DOHH2 (cell line): Measurements from ENCODE around the gene KNDC1.

Experiments used
- H3F3A ChIP-seq: fragments of 200-600 bp; sonication (generic), shearing (Covaris generic); 2 replicates; pipeline ENCODE4 v1.6.0; 2016; ENCODE audit warnings: antibody characterized with exemption, mild to moderate bottlenecking; ENCODE audit not compliant: control insufficient read depth, insufficient read depth
- H3K27ac ChIP-seq: fragments of 200-600 bp; sonication (generic); 2 replicates; pipeline ENCODE4 v1.5.1; 2014; ENCODE audit warnings: low read depth, mild to moderate bottlenecking, low read length, moderate library complexity
- H3K27me3 ChIP-seq: fragments of 200-600 bp; sonication (generic); 2 replicates; pipeline ENCODE4 v1.6.1; 2014; ENCODE audit warnings: mild to moderate bottlenecking, low read length, mixed read lengths; ENCODE audit not compliant: control insufficient read depth
- H3K36me3 ChIP-seq: fragments of 200-600 bp; sonication (generic); 2 replicates; pipeline ENCODE4 v1.6.1; 2014; ENCODE audit warnings: mild to moderate bottlenecking, low read length, moderate library complexity, mixed read lengths; ENCODE audit not compliant: control insufficient read depth
- H3K4me1 ChIP-seq: fragments of 200-600 bp; sonication (generic); 2 replicates; pipeline ENCODE4 v1.6.1; 2014; ENCODE audit warnings: mild to moderate bottlenecking, low read length, mixed read lengths; ENCODE audit not compliant: control insufficient read depth
- H3K4me2 ChIP-seq: fragments of 200-600 bp; sonication (generic); 2 replicates; pipeline ENCODE4 v1.6.0; 2014; ENCODE audit warnings: mild to moderate bottlenecking, low read length, moderate library complexity
- H3K4me3 ChIP-seq: fragments of 200-600 bp; sonication (generic); 2 replicates; pipeline ENCODE4 v1.5.1; 2014; ENCODE audit warnings: mild to moderate bottlenecking, low read length, mixed read lengths
- H3K79me2 ChIP-seq: fragments of 200-600 bp; sonication (generic); 2 replicates; pipeline ENCODE4 v1.6.1; 2014; ENCODE audit warnings: mild to moderate bottlenecking, low read length, mixed read lengths; ENCODE audit not compliant: control insufficient read depth
- H3K9me2 ChIP-seq: fragments of 200-600 bp; sonication (generic); replicated peaks from 2 replicates; pipeline ENCODE4 v1.6.1; 2014; ENCODE audit warnings: mild to moderate bottlenecking, low read length, mixed read lengths; ENCODE audit not compliant: control insufficient read depth
- H3K9me3 ChIP-seq: fragments of 200-600 bp; sonication (generic); 2 replicates; pipeline ENCODE4 v1.6.1; 2014; ENCODE audit warnings: antibody characterized with exemption, low read length, mixed read lengths; ENCODE audit not compliant: control insufficient read depth, insufficient read depth
- H4K20me1 ChIP-seq: fragments of 200-600 bp; sonication (generic); 2 replicates; pipeline ENCODE4 v1.6.0; 2014; ENCODE audit warnings: low read depth, mild to moderate bottlenecking, antibody characterized with exemption, low read length, moderate library complexity; ENCODE audit not compliant: control insufficient read depth, insufficient read depth
- CTCF ChIP-seq: fragments of 200-600 bp; sonication (generic); IDR thresholded peaks from one replicate; pipeline ENCODE4 v1.5.1; 2014; ENCODE audit warnings: antibody characterized with exemption, mild to moderate bottlenecking, low read depth, low read length; ENCODE audit not compliant: poor library complexity, severe bottlenecking
- EZH2phosphoT487 ChIP-seq: fragments of 200-600 bp; sonication (generic); IDR thresholded peaks from 2 replicates; pipeline ENCODE4 v1.6.1; 2017; ENCODE audit warnings: borderline replicate concordance, mild to moderate bottlenecking, antibody characterized with exemption, low read length, moderate library complexity, mixed read lengths

KNDC1 gene

GRCh38 chr10:133212853-133213494 lies 53.0 kb downstream of the KNDC1 start:
- Histone ChIP-seq H3K9me2 (no peaks in the 10 kb centered on the region), H3K4me3 (no peak overlapping the region), H3K79me2 (no peaks in the 10 kb centered on the region), H3K36me3 (no peaks in the 10 kb centered on the region), H4K20me1 (no peaks in the 10 kb centered on the region), H3K27me3 (no peaks in the 10 kb centered on the region), H3K27ac (no peak overlapping the region), H3F3A (no peaks in the 10 kb centered on the region), H3K4me2 (no peak overlapping the region), H3K4me1 (no peaks in the 10 kb centered on the region), H3K9me3 (peaks cover 18% of the 10 kb centered on the region)
- TF ChIP-seq CTCF (no peak), EZH2phosphoT487 (no peak)

- no peak overlapping the region for H3K4me2 ChIP-seq
- no peaks in the 10 kb centered on the region for H3K79me2 ChIP-seq
- no peaks in the 10 kb centered on the region for H3K36me3 ChIP-seq
- H3K27ac ChIP-seq: no peak overlapping the region
- H3K9me2 ChIP-seq: no peaks in the 10 kb centered on the region
- peaks cover 15% of the 10 kb centered on the region for H3K9me3 ChIP-seq
- no peaks in the 10 kb centered on the region for H3F3A ChIP-seq
- no peak overlapping the region for H3K4me3 ChIP-seq
- no peaks in the 10 kb centered on the region for H3K27me3 ChIP-seq
- H4K20me1 ChIP-seq: no peaks in the 10 kb centered on the region
- TF ChIP-seq CTCF (no peak), EZH2phosphoT487 (no peak)
- H3K4me1 ChIP-seq: no peaks in the 10 kb centered on the region
Measured at GRCh38 chr10:133213641-133214467, 53.8 kb downstream of the KNDC1 start.

- H3K36me3 ChIP-seq: no peaks in the 10 kb centered on the region
- H3K27me3 ChIP-seq: no peaks in the 10 kb centered on the region
- H3K4me2 ChIP-seq: no peak overlapping the region
- no peak overlapping the region for H3K4me3 ChIP-seq
- peaks cover 6% of the 10 kb centered on the region; the same call in 1 of the 2 replicates for H3K9me3 ChIP-seq
- H3K79me2 ChIP-seq: no peaks in the 10 kb centered on the region
- H3K9me2 ChIP-seq: no peaks in the 10 kb centered on the region
- H4K20me1 ChIP-seq: no peaks in the 10 kb centered on the region
- H3K27ac ChIP-seq: no peak overlapping the region
- no peaks in the 10 kb centered on the region for H3K4me1 ChIP-seq
- no peaks in the 10 kb centered on the region for H3F3A ChIP-seq
- TF ChIP-seq EZH2phosphoT487 (no peak), CTCF (no peak)
Measured at GRCh38 chr10:133214468-133215410, 54.7 kb downstream of the KNDC1 start.
